WI38 (cell line): ENCODE results near the gene BTN2A1.

Source experiments
- H3K4me3 ChIP-seq: 2 replicates; pipeline ENCODE4 v1.5.1; 2011; ENCODE audit warnings: low read depth, mild to moderate bottlenecking, control low read depth, low read length
- CTCF ChIP-seq: IDR thresholded peaks from 2 replicates; pipeline ENCODE4 v1.5.1; 2012; ENCODE audit warnings: low read depth, mild to moderate bottlenecking, control low read depth, low read length

Gene BTN2A1

GRCh38 chr6:26437550-26437949 lies 20.2 kb upstream of the BTN2A1 start:
- no peak overlapping the region for H3K4me3 ChIP-seq
- no peak for TF ChIP-seq CTCF

- no peak for TF ChIP-seq CTCF
- H3K4me3 ChIP-seq, result no peak overlapping the region
Observed at GRCh38 chr6:26438000-26438399, 19.8 kb upstream of the BTN2A1 start.

- H3K4me3 ChIP-seq, result peak overlapping the region; percentile 75
- TF ChIP-seq CTCF, result no peak
Observed at GRCh38 chr6:26439151-26440125, 18.3 kb upstream of the BTN2A1 start.

GRCh38 chr6:26440977-26441358 lies 16.8 kb upstream of the BTN2A1 start:
- peak overlapping the region; percentile 75 for H3K4me3 ChIP-seq
- no peak for TF ChIP-seq CTCF

- no peak for TF ChIP-seq CTCF
- peak overlapping the region; percentile 75 for H3K4me3 ChIP-seq
Observed at GRCh38 chr6:26441977-26442376, 15.8 kb upstream of the BTN2A1 start.

GRCh38 chr6:26445934-26446667 lies 11.7 kb upstream of the BTN2A1 start:
- no peak overlapping the region for H3K4me3 ChIP-seq
- no peak for TF ChIP-seq CTCF

- no peak overlapping the region for H3K4me3 ChIP-seq
- TF ChIP-seq CTCF, result no peak
Observed at GRCh38 chr6:26447257-26447656, 10.5 kb upstream of the BTN2A1 start.
